ENCODE data around the gene ARAP1. TPM values are rescaled to one million over a fixed set of nuclear protein-coding genes. Genes with fewer than 3 reads are reported as not detected.

ARAP1 gene
- polyA plus RNA-seq, 1 donor from 2014 or later, result 3.5 TPM

DNA sequence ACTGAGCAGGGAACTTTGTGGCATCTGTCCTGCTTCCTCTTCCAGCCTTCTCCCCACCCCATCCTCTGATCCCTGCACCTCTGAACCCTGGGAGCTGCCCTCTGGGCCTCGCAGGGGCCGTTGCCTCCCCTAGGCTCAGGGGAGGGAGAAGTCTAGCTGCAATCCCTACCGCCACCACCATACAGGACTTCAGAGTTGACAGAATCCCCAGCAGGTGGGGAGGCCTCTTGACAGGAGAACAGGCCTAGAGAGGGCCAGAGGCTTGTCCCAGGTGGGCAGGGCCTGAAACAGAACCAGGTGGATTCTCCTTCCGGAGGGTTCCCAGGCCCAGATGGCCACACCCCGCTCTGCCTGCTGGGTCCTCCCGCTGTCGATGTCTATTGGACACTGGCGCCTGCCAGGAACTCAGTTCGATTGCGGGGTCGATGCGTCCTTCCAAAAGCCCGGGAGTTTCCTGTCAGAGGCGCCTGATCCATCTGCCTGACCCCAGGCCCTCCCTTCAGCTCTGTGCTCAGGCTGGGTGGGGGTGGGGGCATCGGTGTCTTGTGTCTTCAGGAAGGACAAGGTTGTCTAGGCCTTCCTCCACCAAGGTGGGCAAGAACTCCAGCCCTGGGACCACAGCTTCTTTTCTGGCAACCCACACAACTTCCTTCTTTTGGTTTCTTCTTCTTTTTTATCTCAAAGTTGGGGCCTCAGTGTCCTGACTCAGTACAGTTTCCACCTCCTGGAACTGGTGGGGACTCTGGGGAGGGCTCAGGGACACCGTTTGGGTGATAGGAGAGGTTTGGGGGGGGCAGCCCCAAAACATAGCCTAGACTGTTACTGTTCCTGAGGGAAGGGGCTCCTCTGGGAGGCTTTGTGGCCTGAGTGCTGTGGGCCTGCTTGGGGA lies 35.3 kb upstream of the ARAP1 start:
- no peaks in the 10 kb centered on the region for H3K9me2 ChIP-seq (ENCODE audit: insufficient read depth, low read length)
- no peaks in the 10 kb centered on the region for H3F3A ChIP-seq (ENCODE audit: insufficient read depth, low read length, poor library complexity, severe bottlenecking)
- H4K20me1 ChIP-seq (ENCODE audit: insufficient read depth), result no peaks in the 10 kb centered on the region
- no peak overlapping the region for H3K4me2 ChIP-seq (ENCODE audit: low read length)
- no peaks in the 10 kb centered on the region for H3K27me3 ChIP-seq (ENCODE audit: insufficient read depth, low read depth, low read length)
- no peak overlapping the region for H2AFZ ChIP-seq (ENCODE audit: low read depth, low read length)
- no peaks in the 10 kb centered on the region for H3K9me3 ChIP-seq (ENCODE audit: low read length)
- H3K27ac ChIP-seq (ENCODE audit: low read length), result no peak overlapping the region
- H3K4me3 ChIP-seq (ENCODE audit: low read length), result no peak overlapping the region
- no peak overlapping the region for H3K9ac ChIP-seq (ENCODE audit: low read length)
- no peaks in the 10 kb centered on the region for H3K36me3 ChIP-seq (ENCODE audit: insufficient read depth, low read length)
- TF ChIP-seq TAF1 (IDR thresholded peaks at IDR 0.05; ENCODE audit: low read depth) (no peak), EZH2 (IDR thresholded peaks at IDR 0.05; ENCODE audit: borderline replicate concordance, insufficient read depth, low read length, poor library complexity, severe bottlenecking) (no peak), REST (IDR thresholded peaks at IDR 0.05; ENCODE audit: borderline replicate concordance) (no peak), EP300 (conservative IDR thresholded peaks at IDR 0.05; ENCODE audit: poor library complexity, severe bottlenecking) (no peak), RAD21 (conservative IDR thresholded peaks at IDR 0.05) (no peak), POLR2AphosphoS5 (IDR thresholded peaks at IDR 0.05) (no peak), MXI1 (conservative IDR thresholded peaks at IDR 0.05; ENCODE audit: poor library complexity, severe bottlenecking) (no peak), SMC3 (conservative IDR thresholded peaks at IDR 0.05; ENCODE audit: poor library complexity) (no peak)
- TF ChIP-seq, protein P1, sequence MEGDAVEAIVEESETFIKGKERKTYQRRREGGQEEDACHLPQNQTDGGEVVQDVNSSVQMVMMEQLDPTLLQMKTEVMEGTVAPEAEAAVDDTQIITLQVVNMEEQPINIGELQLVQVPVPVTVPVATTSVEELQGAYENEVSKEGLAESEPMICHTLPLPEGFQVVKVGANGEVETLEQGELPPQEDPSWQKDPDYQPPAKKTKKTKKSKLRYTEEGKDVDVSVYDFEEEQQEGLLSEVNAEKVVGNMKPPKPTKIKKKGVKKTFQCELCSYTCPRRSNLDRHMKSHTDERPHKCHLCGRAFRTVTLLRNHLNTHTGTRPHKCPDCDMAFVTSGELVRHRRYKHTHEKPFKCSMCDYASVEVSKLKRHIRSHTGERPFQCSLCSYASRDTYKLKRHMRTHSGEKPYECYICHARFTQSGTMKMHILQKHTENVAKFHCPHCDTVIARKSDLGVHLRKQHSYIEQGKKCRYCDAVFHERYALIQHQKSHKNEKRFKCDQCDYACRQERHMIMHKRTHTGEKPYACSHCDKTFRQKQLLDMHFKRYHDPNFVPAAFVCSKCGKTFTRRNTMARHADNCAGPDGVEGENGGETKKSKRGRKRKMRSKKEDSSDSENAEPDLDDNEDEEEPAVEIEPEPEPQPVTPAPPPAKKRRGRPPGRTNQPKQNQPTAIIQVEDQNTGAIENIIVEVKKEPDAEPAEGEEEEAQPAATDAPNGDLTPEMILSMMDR (IDR thresholded peaks at IDR 0.05; ENCODE audit: poor library complexity, severe bottlenecking), result no peak
- H3K79me2 ChIP-seq (replicated peaks; ENCODE audit: insufficient read depth, low read length), result no peaks in the 10 kb centered on the region

DNA sequence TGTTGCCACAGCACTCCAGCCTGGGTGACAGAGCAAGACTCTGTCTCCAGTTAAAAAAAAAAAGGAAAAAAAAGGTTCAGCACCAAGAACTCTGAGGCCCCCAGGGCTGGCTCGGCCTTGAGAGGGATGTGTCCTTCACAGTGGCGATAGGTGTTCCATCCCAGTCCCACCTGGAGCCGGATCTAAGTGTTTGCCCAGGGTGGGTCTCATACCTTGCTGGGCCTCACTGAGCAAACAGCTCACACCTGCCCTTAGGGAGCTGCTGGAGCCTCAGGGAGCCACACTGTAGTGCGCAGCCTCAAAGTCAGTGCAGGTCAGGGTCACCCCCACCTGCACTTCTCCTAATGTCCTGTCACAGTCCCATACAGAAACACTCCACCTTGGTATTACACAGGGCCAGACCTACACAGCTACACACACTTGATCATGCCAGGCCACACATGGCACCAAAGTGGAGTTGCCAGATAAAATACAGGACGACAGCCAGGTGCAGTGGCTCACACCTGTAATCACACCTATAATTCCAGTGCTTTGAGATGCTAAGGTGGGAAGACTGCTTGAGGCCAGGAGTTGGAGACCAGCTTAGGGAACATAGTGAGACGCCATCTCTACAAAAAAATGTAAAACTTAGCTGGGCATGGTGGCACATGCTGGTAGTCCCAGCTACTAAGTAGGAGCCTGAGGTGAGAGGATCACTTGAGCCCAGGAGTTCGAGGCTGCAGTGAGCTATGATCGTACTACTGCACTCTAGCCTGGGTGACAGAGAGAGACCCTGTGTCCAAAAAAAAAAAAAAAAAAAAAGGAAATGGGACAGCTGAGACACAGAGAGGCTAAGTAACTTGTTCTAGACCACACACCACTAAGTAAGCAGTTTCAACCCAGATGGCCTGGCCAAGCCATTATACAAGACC lies 34.4 kb upstream of the ARAP1 start:
- H3K4me2 ChIP-seq (ENCODE audit: low read length), result no peak overlapping the region

More for the DNA sequence above, 34.4 kb upstream of the ARAP1 start:
- no peaks in the 10 kb centered on the region for H3K79me2 ChIP-seq (replicated peaks; ENCODE audit: insufficient read depth, low read length)
- H3K4me3 ChIP-seq (ENCODE audit: low read length), result no peak overlapping the region
- no peaks in the 10 kb centered on the region for H3K36me3 ChIP-seq (ENCODE audit: insufficient read depth, low read length)
- no peak overlapping the region for H3K27ac ChIP-seq (ENCODE audit: low read length)
- H3K9me2 ChIP-seq (ENCODE audit: insufficient read depth, low read length), result no peaks in the 10 kb centered on the region
- no peaks in the 10 kb centered on the region for H4K20me1 ChIP-seq (ENCODE audit: insufficient read depth)
- no peak overlapping the region for H3K9ac ChIP-seq (ENCODE audit: low read length)
- H3K27me3 ChIP-seq (ENCODE audit: insufficient read depth, low read depth, low read length), result no peaks in the 10 kb centered on the region
- TF ChIP-seq REST (IDR thresholded peaks at IDR 0.05; ENCODE audit: borderline replicate concordance) (no peak), SMC3 (conservative IDR thresholded peaks at IDR 0.05; ENCODE audit: poor library complexity) (no peak), EP300 (conservative IDR thresholded peaks at IDR 0.05; ENCODE audit: poor library complexity, severe bottlenecking) (no peak), RAD21 (conservative IDR thresholded peaks at IDR 0.05) (no peak), MXI1 (conservative IDR thresholded peaks at IDR 0.05; ENCODE audit: poor library complexity, severe bottlenecking) (no peak), POLR2AphosphoS5 (IDR thresholded peaks at IDR 0.05) (no peak), EZH2 (IDR thresholded peaks at IDR 0.05; ENCODE audit: borderline replicate concordance, insufficient read depth, low read length, poor library complexity, severe bottlenecking) (no peak), TAF1 (IDR thresholded peaks at IDR 0.05; ENCODE audit: low read depth) (no peak)
- TF ChIP-seq, protein P1 (IDR thresholded peaks at IDR 0.05; ENCODE audit: poor library complexity, severe bottlenecking), result no peak
- no peak overlapping the region for H2AFZ ChIP-seq (ENCODE audit: low read depth, low read length)
- no peaks in the 10 kb centered on the region for H3K9me3 ChIP-seq (ENCODE audit: low read length)
- no peaks in the 10 kb centered on the region for H3F3A ChIP-seq (ENCODE audit: insufficient read depth, low read length, poor library complexity, severe bottlenecking)

All from neural cell (in vitro differentiated cells).